Upper lobe of left lung (tissue), 4 donors: ENCODE data around the gene ACTG1.

Experiments
- POLR2A ChIP-seq, 4 donors: fragments of 450-650 bp; IDR thresholded peaks; one replicate each; pipeline ENCODE4 v1.5.1; 2016 to 2017; ENCODE audit warnings: antibody characterized with exemption in 4 of 4, mild to moderate bottlenecking in 2 of 4
- POLR2AphosphoS5 ChIP-seq, 2 donors: sonication (generic); formaldehyde crosslinking; IDR thresholded peaks; one replicate each; pipeline ENCODE4 v1.5.1; 2017; ENCODE audit warnings: antibody characterized with exemption in 2 of 2
- TF ChIP-seq, protein P1 (sequence below), 6 experiments: fragments of 450-650 bp in 4 of 6; fragments of 200-600 bp in 2 of 6; sonication (generic) in 2 of 6; IDR thresholded peaks; one replicate each; pipeline ENCODE4 v1.5.1; 2016 to 2019; ENCODE audit warnings: antibody characterized with exemption in 6 of 6

DNA sequence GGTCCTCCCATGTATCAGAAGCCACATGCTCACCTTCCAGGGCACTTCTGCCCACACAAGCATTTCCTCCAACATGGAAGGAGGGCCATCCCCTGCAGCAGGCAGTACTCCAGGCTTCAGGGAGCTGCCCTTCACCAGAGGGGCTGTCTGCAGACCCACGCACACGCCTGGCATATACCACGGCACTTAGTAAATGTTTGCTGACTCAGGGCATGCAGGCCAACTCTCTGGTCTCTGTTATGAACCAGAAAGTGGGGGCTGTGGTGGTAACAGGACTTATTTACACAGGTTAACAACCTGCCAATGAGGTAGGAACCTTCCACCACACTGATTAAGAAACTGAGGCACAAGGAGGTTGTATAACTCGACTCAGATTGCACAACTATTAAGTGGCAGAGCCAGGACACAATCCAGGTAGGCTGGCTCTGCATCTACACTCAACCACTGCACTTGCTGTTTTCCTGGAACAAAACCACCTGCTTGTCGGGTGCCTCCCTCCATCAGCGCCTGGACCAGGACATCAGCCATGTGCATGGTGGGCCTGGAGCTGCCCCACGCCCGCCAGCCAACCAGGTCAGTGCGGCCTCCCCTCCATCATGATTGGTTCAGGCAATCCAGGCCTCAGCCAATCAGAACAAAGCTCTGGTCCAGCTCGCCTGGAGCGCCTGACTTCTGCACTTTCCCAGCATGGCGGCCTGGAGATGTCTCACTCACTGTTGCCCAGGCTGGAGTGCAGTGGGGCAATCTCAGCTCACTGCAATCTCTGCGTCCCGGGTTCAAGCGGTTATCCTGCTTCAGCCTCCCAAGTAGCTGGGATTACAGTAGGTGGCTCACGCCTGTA is 19.2 kb downstream of the ACTG1 start:
- TF ChIP-seq, protein P1, sequence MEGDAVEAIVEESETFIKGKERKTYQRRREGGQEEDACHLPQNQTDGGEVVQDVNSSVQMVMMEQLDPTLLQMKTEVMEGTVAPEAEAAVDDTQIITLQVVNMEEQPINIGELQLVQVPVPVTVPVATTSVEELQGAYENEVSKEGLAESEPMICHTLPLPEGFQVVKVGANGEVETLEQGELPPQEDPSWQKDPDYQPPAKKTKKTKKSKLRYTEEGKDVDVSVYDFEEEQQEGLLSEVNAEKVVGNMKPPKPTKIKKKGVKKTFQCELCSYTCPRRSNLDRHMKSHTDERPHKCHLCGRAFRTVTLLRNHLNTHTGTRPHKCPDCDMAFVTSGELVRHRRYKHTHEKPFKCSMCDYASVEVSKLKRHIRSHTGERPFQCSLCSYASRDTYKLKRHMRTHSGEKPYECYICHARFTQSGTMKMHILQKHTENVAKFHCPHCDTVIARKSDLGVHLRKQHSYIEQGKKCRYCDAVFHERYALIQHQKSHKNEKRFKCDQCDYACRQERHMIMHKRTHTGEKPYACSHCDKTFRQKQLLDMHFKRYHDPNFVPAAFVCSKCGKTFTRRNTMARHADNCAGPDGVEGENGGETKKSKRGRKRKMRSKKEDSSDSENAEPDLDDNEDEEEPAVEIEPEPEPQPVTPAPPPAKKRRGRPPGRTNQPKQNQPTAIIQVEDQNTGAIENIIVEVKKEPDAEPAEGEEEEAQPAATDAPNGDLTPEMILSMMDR (IDR thresholded peaks at IDR 0.05) = no peak
- TF ChIP-seq POLR2AphosphoS5 (IDR thresholded peaks at IDR 0.05) = no peak
- TF ChIP-seq POLR2A (IDR thresholded peaks at IDR 0.05) = no peak
